Stimulated activated effector memory CD8-positive, alpha-beta T cell treated with anti-CD3 and anti-CD28 coated beads, Interleukin-12 subunit alpha, Interleukin-12 subunit beta, amount 100 ng/mL, for 72 hours (primary cell): ENCODE data around the gene HGFAC.

ENCODE experiments used
- ATAC-seq: fragments of 150-1000 bp; cut with Tn5 transposase; 2 replicates; pipeline ENCODE4 v1.10.0; 2021
- DNase-seq, 2 donors: peaks; one replicate each; pipeline ENCODE4 v3.0.0; 2021 to 2022; ENCODE audit warnings: low spot score in 2 of 2
- H3K27ac Mint-ChIP-seq: one replicate; pipeline ENCODE4 v1.8.0; 2022; ENCODE audit warnings: mild to moderate bottlenecking, mixed read lengths
- H3K36me3 Mint-ChIP-seq: one replicate; pipeline ENCODE4 v1.8.0; 2022; ENCODE audit warnings: mild to moderate bottlenecking, mixed read lengths
- H3K4me1 Mint-ChIP-seq: one replicate; pipeline ENCODE4 v1.8.0; 2022; ENCODE audit warnings: mixed read lengths
- H3K4me3 Mint-ChIP-seq: one replicate; pipeline ENCODE4 v1.8.0; 2022; ENCODE audit warnings: mild to moderate bottlenecking, mixed read lengths
- H3K9me3 Mint-ChIP-seq: one replicate; pipeline ENCODE4 v1.8.0; 2022; ENCODE audit warnings: mixed read lengths

Gene HGFAC

DNA sequence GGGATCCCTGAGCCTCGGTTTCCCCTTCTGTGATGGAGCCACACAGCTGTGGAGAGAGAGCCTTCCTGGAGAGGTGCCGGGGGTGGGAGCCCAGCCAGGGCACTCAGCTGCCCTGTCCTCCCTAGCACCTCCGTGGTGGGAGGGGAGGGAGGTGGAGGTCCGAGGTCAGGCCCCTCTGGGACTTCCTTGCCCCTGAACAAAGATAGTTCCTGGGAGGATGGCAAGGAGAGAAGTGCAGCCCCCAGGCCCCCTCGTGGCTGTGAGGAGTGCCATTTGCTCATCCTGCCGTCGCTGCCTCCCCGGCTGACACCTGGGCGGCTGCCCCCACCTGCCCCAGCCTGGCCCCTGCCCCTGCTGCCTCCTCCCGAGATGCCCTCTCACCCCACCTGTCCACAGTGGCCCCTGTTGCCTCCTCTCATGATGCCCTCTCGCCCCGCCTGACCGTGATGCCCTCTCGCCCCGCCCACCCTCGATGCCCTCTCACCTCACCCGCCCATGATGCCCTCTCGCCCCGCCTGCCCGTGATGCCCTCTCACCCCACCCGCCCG is 34.0 kb downstream of the HGFAC start:
- DNase-seq (no peak), ATAC-seq (no peak)
- no peaks in the 10 kb centered on the region for H3K36me3 Mint-ChIP-seq
- no peaks in the 10 kb centered on the region for H3K4me1 Mint-ChIP-seq
- H3K9me3 Mint-ChIP-seq, result no peaks in the 10 kb centered on the region
- H3K27ac Mint-ChIP-seq, result no peak overlapping the region
- no peak overlapping the region for H3K4me3 Mint-ChIP-seq

DNA sequence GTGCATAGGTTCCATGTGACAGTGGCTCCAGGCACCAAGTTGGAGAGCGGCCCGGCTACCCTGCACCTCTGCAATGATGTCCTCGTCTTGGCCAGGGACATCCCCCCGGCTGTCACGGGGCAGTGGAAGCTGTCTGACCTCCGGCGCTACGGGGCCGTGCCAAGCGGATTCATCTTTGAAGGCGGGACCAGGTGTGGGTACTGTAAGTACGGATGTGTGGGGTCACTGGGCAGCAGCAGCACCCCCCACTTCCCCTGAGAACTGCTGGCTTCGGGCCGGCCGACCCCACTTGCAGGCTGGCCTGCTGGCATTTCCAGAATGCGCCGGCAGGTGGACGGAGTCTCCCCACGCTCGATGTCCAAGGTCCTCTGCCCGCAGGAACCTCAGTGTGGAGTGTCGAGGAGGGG is 34.6 kb downstream of the HGFAC start:
- ATAC-seq, result no peak
- no peak for DNase-seq
- H3K9me3 Mint-ChIP-seq, result no peaks in the 10 kb centered on the region
- H3K27ac Mint-ChIP-seq, result no peak overlapping the region
- H3K4me1 Mint-ChIP-seq, result no peaks in the 10 kb centered on the region
- H3K4me3 Mint-ChIP-seq, result no peak overlapping the region
- H3K36me3 Mint-ChIP-seq, result no peaks in the 10 kb centered on the region

DNA sequence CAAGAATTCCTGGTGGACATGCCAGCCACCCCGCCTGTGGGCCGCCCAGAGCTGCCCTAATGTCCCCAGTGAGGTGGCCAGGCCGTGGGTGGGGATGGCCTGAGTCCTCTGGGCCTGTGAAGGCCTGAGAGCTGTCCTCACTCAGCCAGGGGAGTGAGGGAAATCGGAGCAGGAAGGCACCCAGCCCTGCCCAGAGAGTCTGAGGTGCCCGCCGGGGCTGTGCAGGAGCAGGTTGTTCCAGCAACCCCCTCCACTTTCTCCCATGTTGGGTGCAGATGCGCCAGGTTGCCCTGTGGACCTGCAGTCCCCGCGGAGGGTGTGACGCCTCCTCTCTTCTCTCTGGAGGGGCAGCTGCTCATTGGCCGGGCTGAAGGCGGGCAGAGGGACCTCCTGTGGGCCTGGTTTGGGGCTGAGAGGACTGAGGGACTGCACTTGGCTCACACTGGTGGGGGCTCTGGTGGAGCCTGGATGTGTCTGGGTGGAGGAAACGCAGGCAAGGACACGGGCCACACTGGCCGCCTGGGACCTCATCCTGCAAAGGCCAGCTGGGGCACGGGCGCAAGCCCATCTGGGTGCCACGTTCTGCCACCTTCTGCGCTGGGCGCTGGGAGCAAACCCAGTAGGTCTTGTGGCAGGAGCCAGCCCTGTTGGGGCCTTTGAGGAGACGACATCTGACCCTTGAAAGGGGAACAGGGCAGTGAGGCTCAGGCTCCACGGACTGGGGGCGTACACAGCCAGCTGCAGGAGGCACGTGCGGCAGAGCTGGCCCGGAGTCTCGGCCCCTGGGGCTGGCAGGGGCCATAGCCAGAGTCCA is 35.4 kb downstream of the HGFAC start:
- no peak overlapping the region for H3K27ac Mint-ChIP-seq
- DNase-seq (no peak), ATAC-seq (no peak)
- no peak overlapping the region for H3K4me3 Mint-ChIP-seq
- H3K4me1 Mint-ChIP-seq, result no peaks in the 10 kb centered on the region
- no peaks in the 10 kb centered on the region for H3K36me3 Mint-ChIP-seq
- no peaks in the 10 kb centered on the region for H3K9me3 Mint-ChIP-seq

DNA sequence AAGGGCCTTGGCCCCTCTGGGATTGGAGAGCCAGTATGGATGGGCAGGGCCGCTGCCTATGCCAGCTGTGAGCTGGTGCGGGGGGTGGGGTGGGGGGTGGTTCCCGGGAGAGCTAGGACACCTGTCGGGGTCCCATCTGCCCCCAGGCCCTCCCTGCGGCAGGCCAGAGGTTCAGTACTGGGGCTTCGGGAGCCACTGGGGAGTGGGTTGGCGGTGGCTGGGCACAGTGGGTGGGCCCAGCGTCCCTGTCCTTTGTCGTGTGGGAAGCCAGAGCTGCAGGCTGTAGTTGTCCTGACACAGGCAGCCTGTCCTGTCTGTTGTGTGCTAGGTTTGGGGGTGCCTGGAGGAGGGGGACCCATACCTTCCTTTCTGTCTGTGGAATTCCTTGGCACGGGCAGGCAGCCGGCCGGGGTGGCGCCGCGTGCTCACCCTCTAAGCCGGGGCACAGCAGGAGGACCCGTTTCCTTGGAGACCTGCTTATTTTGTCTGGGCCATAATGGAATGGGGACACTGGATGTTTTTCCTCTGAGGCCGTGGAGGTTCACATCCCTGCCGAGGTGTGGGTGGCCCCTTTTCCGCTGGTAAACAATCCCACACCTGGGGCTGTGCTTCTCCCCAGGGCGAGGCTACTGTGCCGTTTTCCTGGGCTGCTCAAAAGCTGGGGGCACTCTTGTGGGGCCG is 36.1 kb downstream of the HGFAC start:
- DNase-seq (no peak), ATAC-seq (no peak)
- H3K36me3 Mint-ChIP-seq, result no peaks in the 10 kb centered on the region
- no peak overlapping the region for H3K4me3 Mint-ChIP-seq
- no peak overlapping the region for H3K27ac Mint-ChIP-seq
- no peaks in the 10 kb centered on the region for H3K4me1 Mint-ChIP-seq
- no peaks in the 10 kb centered on the region for H3K9me3 Mint-ChIP-seq

DNA sequence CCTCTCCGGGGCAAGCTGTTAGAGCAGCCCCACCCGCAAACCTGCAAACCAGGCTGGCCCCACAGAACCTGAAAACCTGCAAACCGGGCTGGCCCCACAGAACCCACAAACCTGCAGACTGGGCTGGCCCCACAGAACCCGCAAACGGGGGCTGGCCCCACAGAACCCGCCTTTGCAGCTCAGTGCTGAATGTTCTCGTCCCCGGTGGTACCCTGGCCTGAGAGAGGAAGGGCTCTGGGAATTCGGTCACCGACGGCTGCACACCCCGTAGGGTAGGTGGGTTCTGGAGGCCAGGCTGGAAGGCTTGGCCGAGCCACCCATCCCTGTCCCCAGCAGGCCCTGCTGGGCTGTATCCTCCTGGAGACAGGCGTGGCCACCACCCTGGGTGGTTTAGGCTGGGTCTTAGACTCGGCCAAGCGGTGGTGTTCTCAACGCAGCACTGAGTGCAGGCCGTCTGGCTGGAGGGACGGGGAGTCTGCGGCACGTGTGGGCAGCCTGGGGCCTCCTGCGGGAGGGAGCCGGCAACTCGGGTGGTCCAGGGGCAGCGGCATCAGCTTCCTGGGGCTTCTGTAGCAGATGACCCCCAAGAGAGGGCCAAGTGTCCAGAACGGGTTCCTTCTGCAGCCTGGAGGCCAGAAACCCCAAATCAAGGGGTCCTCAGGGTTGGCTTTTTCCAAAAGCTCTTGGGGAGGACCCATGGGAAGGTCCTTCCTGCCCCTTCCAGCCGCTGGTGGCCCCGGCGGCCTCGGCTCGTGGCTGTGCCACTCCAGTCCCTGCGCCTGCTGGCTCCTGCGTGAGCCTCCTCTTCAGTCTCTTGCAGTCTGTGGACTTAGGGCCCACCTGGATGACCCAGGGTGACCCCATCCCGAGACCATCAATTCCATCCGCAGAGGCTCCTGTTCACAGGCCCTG is 36.9 kb downstream of the HGFAC start:
- DNase-seq (no peak), ATAC-seq (no peak)
- Mint-ChIP-seq H3K9me3 (no peaks in the 10 kb centered on the region), H3K4me3 (no peak overlapping the region), H3K27ac (no peak overlapping the region), H3K36me3 (no peaks in the 10 kb centered on the region), H3K4me1 (no peaks in the 10 kb centered on the region)

DNA sequence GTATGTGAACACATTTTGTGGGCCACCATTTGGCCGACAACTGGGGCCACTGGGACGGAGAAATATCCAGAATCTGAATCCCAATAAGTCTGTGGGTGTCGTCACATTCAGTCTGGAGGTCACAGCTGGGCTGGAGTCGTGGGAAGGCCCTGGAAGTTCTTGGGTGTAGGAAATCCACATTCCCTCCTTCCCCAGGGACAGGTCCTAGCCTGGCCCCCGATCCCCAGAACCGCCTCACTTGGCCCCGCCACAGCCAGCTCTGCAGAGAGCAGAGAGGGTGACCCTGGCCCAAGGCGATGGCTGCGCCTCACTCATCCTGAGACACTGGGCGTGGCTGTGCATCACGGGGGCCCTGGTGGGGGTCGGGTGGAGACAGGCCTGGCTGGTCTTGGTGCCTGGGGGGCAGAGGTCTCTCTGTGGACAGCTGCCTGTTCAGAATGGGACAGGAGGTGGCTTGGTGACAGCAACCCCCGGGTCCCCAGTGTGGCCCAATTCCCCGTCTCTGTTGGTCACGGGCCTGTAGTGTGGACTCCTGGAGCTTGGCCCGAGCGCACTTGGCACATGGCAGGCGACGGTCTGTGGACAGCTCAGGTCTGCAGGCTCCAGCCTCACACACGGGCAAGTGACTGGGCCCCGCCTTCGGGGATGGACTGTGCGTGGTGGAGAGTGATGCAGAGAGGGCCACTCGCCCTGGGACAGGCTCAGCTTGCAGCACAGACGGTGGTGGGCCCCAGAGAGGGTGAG is 37.8 kb downstream of the HGFAC start:
- Mint-ChIP-seq H3K36me3 (no peaks in the 10 kb centered on the region), H3K9me3 (no peaks in the 10 kb centered on the region), H3K27ac (no peak overlapping the region), H3K4me1 (no peaks in the 10 kb centered on the region), H3K4me3 (no peak overlapping the region)
- ATAC-seq (no peak), DNase-seq (no peak)

DNA sequence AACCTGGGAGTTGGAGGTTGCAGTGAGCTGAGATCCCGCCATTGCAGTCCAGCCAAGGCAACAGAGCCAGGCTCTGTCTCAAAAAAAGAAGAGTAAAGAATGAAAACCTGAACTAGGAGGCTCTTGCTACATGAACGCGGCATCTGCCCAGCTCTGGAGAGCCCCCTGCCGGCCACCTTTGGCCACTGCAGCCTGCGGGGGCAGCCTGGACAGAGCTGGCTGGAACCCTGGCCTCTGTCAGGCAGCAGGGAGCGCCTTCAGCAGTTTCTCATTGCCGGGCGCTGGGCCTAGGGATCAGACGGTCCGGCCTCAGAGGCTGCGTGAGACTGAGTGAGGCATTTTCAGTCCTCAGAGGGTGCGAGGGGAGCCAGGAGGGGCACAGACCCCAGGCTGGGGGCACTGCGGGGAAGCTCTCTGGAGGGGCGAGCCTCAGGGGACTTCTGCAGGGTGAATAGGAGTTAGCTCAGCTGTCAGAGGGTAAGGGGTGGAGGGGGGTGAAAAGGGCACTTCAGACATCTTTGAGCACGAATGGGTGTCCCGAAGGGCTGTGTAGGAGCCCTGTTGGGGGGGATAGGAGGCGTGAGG is 38.9 kb downstream of the HGFAC start:
- ATAC-seq (peak; percentile 68), DNase-seq (peak; percentile 89 to 92)
- H3K4me3 Mint-ChIP-seq, result no peak overlapping the region
- H3K4me1 Mint-ChIP-seq, result peaks cover 6% of the 10 kb centered on the region
- H3K27ac Mint-ChIP-seq, result no peak overlapping the region
- H3K9me3 Mint-ChIP-seq, result no peaks in the 10 kb centered on the region
- no peaks in the 10 kb centered on the region for H3K36me3 Mint-ChIP-seq

DNA sequence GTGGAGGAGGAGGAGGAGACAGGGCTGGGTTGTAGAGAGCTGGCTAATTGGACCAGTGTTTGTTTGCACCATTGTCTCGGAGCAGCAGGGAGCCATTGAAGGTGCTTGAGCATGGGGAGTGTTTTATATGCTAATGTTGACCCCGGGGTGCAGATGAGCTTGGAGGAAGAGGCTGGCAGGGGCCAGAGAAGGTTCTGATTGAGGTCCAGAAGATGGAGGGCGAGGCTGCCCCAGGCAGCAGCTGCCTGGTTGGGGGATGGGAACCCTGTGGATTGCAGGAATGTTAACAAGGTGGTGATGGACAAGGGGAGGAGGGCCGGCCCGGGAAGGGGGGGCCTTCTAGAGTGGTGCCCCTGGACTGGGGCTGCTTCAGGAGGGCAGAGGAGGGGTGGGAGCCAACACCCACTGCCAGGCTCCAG is 39.4 kb downstream of the HGFAC start:
- no peak for ATAC-seq
- H3K27ac Mint-ChIP-seq, result no peak overlapping the region
- H3K4me3 Mint-ChIP-seq, result no peak overlapping the region
- no peaks in the 10 kb centered on the region for H3K36me3 Mint-ChIP-seq
- peaks cover 6% of the 10 kb centered on the region for H3K4me1 Mint-ChIP-seq
- DNase-seq, result no peak
- H3K9me3 Mint-ChIP-seq, result no peaks in the 10 kb centered on the region

DNA sequence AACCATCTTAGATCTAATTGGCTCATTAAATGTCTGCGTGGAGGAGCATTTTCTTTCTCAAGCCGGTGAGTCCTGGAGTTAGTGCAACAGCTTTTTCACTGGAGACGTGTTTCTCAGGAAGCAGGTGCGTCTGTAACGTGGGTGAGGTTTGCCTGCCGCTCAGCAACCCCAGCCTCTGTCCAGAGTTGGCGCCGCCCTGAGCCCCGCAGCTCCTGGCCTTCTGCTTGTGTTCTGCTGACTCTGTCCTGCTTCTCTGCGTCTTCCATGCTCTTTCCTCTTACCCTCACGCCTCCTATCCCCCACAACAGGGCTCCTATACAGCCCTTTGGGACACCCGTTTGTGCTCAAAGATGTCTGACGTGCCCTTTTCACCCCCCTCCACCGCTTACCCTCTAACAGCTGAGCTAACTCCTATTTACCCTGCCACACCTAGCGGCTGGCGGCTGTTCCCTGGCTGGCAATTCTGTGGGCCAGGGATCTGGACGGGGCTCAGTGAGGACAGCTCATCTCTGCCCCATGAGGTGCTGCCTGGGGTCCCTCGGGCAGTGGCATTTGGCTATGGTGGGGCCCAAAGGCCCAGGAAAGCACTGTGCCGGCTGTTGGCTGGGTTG is 40.1 kb downstream of the HGFAC start:
- H3K27ac Mint-ChIP-seq, result no peak overlapping the region
- no peak overlapping the region for H3K4me3 Mint-ChIP-seq
- peaks cover 6% of the 10 kb centered on the region for H3K4me1 Mint-ChIP-seq
- DNase-seq, result no peak
- no peak for ATAC-seq
- no peaks in the 10 kb centered on the region for H3K36me3 Mint-ChIP-seq
- no peaks in the 10 kb centered on the region for H3K9me3 Mint-ChIP-seq

DNA sequence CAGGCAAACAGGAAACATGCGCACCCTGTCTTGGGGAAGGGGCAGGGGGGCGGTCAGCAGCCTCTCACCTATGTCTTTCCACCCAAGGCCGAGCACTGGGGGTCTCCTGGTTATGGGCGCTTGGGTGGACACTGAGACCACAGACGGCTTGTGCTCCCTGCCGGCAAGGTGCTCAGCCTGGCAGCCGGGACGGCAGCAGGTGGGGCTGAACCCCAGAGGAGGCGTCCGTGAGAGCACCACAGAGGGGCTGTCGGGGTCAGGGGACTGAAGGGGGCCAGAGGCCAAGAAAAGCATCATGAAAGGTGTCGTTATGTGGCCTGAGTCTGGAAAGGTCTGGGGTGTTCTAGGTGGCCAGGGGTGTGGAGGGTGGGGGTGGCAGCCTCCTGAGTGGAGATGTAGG is 40.9 kb downstream of the HGFAC start:
- Mint-ChIP-seq H3K9me3 (no peaks in the 10 kb centered on the region), H3K4me1 (peaks cover 6% of the 10 kb centered on the region), H3K27ac (no peak overlapping the region), H3K36me3 (no peaks in the 10 kb centered on the region), H3K4me3 (no peak overlapping the region)
- ATAC-seq, result no peak
- no peak for DNase-seq

DNA sequence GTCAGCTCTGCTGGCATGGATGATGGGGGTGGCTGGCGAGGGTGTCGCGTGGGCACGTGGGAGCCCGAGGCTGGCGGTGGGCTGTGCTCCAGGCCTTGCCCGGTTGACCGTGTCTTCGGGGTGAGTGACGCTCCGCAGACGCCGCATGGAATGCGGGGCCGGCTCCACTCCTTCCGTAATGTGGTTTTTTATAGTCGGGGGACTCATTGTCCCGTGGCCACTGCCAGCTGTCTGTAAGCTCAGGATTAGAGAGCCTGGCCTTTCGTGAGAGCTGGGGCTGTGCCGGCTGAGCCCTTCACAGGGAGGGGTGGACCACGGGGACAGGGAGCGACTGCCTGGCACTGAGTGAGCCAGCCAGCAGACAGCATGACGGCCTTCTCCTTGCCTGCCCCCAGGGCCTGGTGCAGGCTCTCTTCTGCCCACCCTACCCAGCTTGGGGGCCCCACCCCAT is 41.7 kb downstream of the HGFAC start:
- DNase-seq (no peak), ATAC-seq (no peak)
- peaks cover 8% of the 10 kb centered on the region for H3K4me1 Mint-ChIP-seq
- no peak overlapping the region for H3K4me3 Mint-ChIP-seq
- H3K9me3 Mint-ChIP-seq, result no peaks in the 10 kb centered on the region
- no peak overlapping the region for H3K27ac Mint-ChIP-seq
- H3K36me3 Mint-ChIP-seq, result no peaks in the 10 kb centered on the region

DNA sequence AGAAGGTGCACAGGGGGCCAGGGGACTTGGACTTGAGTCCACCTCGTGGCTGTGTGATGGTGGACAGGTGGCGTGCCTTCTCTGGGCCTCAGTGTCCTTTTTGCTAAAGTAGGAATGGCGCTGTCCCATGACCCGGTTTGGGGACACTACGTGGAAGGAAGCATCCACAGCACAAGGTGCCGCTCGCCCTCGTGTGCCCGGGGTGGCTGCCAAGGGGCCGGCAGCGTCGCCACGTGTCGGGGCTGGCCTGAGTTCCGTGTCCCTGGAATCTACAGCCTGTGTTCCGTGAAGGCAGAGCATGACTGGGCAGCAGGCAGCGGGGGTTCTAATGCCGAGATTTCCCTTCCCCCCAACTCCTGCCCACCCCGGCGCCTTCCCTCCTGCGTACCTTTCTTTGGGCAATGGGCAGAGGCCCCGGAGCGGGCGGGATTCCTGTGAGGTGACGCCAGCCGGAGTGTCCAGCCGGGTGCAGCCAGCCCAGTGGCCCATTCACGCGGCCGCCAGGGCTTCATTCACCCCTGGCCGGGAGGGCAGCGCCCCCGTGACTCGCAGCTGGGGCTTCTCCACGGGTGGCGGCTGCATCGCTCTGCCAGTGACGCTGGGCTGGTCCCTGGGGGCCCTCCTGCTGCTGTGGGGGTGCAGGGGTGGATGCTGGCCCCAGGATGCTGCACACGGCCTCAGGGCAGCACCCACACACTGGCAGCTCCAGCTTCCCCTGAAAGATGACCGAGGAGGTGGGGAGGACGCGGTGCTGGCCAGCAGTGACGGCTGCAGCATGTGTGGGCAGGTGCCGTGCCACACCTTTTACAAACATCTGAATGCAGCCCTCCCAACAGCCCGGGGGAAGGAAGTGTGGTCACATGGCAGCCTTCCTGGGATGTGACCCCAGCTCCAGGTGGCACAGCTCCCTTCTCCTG is 42.5 kb downstream of the HGFAC start:
- Mint-ChIP-seq H3K9me3 (no peaks in the 10 kb centered on the region), H3K4me1 (peaks cover 16% of the 10 kb centered on the region), H3K36me3 (no peaks in the 10 kb centered on the region), H3K27ac (no peak overlapping the region), H3K4me3 (peak overlapping the region; percentile 48)
- ATAC-seq (no peak), DNase-seq (no peak)

DNA sequence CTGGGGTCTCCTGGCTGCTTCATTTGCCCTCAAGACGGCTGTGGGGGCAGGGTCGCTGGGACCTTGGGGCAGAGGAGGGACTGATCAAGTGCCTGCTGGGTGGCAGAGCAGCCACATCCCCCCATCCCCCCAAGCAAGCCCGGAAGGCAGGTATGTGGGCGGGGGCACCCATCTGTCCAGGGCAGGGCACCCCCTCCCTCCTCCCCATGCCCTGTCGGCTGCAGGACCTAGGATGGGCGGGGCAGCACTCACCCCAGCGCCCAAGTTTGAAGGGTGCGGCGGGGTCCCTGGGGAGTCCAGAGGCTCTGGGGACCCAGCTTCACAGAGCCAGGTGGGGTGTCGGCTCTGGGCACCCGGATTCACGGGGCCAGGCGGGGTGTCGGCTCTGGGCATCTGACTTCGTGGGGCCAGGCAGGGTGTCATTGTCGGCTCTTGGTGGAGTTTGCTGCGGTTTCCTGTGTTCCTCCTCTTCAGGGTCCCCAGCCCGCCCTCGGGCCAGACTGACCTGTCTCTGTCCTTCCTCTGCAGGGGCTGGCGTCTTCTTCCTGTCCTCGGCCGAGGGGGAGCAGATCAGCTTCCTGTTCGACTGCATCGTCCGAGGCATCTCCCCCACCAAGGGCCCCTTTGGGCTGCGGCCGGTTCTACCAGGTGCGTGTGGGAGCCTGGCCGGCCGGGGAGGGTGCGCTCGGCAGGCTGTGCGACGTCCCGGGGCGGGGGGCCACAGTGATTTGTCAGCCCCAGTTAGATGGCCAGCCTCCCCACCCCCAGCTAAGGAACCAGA is 43.4 kb downstream of the HGFAC start:
- ATAC-seq, result no peak
- DNase-seq, result no peak
- H3K36me3 Mint-ChIP-seq, result no peaks in the 10 kb centered on the region
- no peaks in the 10 kb centered on the region for H3K9me3 Mint-ChIP-seq
- H3K27ac Mint-ChIP-seq, result no peak overlapping the region
- peak overlapping the region; percentile 48 for H3K4me3 Mint-ChIP-seq
- peaks cover 18% of the 10 kb centered on the region for H3K4me1 Mint-ChIP-seq
